Renal cortex interstitium (tissue), 11 donors: ENCODE data around the gene RNF144B. TPM values are rescaled to one million over a fixed set of nuclear protein-coding genes. Genes with fewer than 3 reads are reported as not detected.

ENCODE experiments used
- DNase-seq, 11 donors: peaks; one replicate each; pipeline ENCODE4 v3.0.0-alpha.2; 2013; ENCODE audit warnings: low read depth in 9 of 11, low spot score in 4 of 11; ENCODE audit errors: extremely low read depth in 1 of 11
- polyA plus RNA-seq, 3 donors: library from polyadenylated mRNA; unstranded; fragments of 120-200 nt; gene quantifications; one replicate each; pipeline ENCODE4 v1.2.1, GENCODE V29; 2013; ENCODE audit not compliant: insufficient read length in 3 of 3

RNF144B gene
- polyA plus RNA-seq, 3 donors = 15.7 to 21.9 (median 17.3) TPM

DNA sequence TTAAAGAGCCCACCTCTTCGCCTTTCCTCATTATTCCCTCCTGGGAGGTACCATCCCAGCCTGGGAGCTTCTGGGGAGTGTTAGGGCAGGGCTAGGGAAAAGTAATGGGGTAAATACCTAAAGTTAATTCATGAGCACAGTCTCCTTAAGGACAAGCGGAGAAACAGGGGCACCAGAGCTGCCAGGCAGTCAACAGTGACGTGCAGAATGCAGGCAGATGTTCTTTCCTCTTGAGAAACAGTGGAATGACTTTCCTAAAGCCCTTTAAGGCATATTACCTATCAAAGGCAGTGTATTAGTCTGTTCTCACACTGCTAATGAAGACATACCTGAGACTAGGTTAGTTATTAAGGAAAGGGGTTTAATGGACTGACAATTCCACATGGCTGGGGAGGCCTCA is 76.3 kb downstream of the RNF144B start:
- DNase-seq = no peak

DNA sequence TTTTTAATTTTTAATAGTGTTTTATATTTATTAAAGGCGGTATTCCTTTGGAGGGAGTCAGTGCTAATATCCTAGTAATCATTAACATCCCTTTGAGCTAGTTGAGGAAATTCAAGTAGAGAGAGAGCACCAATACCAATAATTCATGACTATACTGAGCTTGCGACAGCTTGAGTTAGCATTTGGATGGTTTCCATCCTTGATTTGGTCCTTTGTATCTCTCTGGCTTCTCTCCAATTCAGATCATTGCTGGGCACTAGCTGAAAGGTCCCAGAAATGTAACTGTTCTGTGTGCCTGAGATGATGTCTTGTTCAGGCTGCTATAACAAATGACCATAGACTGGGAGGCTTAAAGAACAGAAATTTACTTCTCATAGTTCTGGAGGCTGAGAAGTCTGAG is 77.0 kb downstream of the RNF144B start:
- DNase-seq = no peak

DNA sequence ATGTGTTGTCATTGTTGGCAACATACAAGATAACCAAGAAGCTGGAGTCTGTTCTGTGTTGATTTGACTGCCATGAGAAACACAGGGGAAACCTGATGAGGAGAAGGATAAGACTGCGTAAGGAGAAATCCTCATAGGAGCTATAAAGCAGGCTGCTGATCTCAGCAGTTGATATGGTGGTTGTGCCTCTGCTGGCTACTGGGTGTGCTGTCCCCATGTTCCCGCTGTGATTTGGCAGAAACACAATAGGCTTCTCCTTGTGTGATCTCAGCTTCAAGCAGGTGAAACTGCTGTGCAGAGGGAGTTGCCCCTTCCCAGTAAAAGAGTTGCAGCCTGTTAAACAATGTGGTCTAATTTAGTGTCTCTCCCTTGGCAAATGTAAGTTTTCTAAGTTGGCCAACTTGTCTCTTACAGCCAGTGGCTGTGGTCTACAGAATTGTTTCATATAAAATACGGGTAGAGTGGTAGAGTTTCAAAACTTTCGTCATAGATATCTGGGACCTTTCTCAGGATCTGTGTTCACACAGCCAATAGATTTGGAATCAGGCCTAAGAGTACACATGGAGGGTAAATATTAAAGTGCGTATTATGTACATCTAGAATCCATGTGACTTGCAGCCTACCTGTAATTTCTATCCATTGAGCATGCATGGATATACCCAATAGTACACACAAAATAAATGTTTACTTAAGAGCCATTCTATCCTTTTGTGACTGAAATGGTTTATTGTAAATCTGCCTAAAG is 78.4 kb downstream of the RNF144B start:
- DNase-seq = no peak

DNA sequence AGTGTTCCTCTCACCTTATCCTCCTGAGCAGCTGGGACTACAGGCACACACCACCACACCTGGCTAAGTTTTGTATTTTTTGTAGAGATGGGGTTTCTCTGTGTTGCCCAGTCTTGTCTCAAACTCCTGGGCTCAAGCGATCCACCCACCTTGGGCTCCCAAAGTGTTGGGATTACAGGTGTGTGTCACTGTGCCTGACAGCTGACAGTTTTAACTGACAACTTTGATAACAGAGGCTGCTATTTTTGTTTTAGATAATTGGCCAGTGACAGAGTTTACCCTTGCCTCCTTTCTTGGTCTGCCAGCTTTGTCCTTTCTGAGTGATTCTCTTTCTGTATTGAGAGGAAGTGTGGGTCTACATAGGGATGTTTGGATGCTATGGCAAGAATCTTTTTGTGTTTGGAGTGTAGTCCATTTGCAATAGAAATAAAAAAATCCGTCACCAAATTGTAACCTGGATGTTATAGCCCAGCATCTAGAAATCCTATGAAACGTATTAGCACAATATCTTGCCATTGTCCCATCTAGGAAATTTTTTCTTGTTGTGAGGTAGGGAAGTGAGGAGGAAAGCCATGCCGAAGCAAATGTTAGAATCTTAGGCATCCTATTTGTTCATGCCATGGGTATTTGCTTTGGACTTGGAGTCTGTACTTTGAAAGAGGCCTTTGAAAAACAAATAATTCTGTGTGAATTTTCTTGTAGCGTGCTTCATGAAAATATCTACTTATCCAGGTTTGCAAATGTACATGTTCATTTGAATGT is 80.8 kb downstream of the RNF144B start:
- DNase-seq = no peak

DNA sequence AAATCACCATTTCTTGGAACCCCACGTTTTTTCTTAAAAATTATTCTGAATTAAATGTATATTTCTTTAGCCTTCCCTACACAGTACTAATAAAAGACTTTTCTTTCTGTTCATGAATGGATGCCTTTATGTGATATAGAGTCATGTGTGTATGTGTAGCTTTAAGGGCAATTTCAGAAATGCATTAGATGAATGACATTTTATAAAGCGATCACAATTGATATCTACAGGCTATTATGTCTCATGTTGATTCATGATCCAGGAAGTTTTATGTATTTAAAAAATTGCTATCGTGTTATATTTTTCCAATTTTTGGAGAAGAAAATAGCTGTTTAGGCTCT is 81.3 kb downstream of the RNF144B start:
- no peak for DNase-seq

DNA sequence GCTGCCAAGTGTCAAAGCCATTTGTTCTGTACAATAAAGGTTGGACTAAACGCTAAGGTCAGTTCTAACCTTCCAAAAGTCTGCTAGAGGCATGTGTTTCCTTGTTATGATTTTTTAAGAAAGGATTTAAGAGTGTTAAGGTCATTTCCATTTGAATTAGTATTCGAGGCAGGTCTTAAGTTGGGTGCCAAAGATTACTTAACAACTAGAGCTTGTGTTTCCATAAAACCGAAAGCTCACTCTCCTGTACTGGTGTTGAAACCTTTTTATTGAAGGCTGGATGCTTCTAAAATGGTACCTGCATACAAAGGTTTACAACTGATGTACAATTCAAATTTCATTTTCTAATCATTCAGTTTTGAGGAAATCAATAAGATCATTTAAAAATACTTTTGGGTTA is 82.4 kb downstream of the RNF144B start:
- DNase-seq = no peak

DNA sequence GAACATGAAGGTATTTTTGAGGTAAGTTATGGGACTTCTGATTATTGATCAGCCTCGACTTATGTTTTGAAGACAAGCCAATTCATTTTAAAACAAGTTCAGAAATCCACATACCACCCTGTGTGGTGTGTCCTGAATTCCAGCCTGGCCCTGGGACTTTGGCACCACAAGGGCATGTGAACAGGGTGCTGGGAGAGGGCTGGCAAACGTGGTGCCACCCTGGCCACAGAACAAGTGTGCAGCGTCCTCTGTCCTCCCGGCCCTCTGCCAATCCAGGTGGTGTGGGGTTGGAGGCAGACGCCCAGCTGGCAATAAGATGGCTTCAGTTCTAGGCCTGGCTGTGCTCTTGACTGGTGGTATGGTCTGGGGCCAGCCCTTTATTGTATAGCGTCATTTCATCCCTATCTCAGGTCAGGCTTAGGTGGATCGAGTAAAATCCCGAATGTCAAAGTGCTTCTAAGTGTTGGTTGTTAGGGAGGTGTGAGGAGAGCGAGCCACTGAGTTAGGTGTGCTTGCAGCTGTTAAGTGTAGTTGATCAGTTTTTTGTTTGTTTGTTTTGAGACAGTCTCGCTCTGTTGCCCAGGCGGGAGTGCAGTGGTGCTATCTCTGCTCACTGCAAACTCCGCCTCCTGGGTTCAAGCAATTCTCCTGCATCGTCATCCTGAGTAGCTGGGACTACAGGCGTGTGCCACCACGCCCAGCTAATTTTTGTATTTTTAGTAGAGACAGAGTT is 84.2 kb downstream of the RNF144B start:
- DNase-seq = no peak

DNA sequence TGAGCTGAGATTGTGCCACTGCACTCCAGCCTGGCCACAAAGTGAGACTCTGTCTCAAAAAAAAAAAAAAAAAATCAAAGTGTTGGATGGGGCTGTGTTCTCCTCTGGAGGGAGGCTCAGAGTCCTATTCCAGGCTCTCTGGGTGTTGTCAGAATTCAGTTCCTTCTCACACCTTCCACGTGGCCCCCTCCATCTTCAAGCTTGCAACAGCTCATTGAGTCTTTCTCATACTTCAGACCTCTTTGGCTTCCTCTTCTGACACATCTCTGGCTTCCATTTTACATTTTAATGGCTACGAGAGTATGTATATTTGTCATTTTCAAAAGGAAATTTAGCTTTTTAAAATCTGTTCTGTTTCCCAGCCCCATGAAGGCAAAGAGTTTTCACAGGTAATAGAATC is 85.8 kb downstream of the RNF144B start:
- DNase-seq = no peak

DNA sequence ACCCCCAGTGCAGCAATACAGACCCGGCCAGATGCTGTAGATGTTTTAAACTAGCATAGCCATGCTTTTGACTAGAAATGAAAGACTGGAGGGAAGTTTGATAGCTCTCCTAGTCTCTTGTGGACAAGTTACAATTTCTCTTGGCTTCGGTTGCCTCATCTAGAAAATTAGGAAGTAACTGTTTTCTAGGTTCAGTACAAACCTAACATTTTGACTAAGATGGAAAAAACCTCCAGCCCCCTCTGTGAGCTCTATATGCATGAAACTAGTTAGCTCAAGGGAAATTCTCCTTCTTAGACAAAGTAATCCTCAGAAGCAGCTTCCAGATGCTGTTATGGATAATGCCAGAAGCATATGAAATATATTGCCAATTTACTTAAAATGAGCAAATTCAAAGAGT is 86.6 kb downstream of the RNF144B start:
- no peak for DNase-seq

DNA sequence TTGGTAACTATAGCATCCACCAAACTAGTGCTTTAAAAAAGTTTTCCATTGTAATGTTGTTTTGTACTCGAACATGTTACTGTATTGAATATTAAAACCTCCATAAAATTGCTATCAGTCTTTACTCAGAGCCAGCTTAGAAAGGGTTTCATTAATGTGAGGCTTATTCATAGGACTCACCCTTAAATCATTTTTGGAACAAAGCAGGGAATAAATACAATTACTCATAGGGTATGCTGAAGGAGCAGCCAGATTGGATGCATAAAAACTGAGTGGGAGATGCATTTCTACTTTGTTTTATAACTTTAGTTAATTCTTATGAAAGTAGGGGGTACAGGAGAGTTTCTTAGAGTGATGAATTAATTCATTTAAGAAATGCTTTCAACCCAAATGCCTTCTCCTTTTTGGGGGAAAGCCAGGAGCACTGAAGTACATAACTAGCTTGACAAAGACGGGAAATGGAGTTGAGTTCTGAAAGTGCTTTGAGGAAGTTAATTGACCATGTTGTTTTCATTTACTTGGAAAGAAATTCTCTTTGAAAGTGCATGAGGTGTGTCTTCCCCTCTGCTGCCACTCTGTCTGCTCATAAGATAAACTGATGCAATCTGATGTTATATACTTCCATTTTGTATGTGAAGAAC is 90.3 kb downstream of the RNF144B start:
- peak in 7 of 11 donors; percentile 31 to 69 (median 47) for DNase-seq

DNA sequence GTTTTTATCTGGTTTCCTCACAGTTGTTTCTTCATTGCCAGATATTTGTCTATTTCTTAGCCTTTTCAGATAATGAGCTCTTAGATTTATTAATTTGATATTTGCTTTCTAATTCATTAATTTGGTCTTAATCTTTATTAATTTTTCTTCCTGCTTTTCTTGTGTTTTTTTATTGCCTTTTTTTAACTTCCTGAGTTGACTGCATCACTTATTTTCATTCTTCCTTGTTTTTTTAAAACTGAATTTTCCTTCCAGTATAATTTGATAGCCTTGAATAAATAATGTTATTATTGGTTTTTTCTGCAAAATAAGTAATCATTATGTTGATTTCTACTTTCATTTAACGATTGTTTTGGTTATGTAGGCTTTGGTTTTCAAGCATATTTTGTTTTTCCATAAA is 91.5 kb downstream of the RNF144B start:
- DNase-seq = no peak

DNA sequence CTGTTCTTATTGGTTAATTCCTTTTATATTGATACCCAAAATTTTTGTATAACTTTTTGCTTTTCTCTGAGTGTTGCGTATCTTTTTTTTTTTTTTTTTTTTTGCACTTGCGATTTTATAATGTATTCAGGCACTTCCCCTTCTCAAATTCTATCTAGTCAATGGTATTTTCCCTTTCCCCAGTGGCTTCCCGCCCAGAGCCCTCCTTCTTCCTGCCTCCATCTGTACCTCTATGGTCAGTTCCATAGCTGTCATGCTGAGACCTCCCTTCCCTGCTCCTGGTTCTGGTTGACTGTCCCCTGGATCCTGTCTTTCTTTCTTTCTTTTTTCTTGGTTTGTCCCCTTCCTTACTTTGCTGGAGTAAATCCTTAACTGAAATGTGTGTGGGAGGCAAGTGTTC is 94.7 kb downstream of the RNF144B start:
- no peak for DNase-seq

DNA sequence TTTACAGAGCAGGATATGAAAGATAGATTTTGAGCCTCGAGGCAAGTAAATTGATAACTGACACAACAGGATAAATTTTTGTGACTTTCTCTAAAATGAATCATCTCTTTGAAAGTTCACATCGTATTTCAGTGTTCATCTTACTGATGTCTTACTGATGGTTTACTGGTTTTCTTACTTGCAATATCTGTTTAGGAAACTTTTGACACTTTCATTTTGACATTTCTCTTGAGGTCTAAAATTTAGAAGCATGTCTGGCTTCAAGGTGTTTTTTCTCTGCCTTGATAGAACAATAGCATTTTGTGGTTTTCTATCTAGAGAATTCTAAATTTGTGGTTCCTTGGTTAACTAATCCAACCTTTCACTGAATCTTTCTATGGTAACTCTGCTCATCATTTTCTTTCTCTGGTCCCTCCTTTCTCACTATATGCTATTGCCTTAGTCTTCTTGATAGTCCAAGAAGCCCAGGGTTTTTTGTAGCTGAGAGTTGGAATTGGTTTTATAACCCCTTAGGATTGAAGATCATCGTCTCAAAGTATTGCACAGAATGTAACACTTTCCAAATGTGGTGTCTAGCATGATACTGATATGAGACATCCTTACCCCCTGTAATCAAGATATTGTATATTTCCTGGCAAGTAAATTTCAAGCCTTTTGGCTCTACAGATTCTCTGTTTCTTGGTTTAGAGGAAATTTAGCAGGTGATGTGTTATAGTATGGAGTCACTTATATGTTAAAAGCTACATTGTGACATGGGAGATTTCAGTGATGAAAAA is 98.7 kb downstream of the RNF144B start:
- DNase-seq = no peak

DNA sequence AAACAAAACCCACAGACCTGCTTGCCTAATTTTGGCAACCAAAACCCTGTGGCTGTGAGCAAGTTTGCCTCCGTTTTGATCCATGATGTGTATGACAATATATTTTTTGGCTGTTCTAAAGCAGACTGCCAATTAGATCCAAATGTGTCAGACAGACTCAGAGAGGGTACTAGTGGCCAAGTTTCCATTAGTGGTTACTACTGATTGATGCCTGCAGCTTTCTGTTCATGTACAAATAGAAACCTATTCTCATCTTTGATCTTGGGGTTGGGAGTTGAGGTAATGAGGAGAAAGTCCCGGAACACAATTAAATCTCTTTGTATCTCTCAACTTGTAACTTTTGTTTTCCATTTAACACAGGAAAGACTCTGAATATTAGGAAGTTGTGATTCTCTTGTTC is 100.9 kb downstream of the RNF144B start:
- DNase-seq = no peak

DNA sequence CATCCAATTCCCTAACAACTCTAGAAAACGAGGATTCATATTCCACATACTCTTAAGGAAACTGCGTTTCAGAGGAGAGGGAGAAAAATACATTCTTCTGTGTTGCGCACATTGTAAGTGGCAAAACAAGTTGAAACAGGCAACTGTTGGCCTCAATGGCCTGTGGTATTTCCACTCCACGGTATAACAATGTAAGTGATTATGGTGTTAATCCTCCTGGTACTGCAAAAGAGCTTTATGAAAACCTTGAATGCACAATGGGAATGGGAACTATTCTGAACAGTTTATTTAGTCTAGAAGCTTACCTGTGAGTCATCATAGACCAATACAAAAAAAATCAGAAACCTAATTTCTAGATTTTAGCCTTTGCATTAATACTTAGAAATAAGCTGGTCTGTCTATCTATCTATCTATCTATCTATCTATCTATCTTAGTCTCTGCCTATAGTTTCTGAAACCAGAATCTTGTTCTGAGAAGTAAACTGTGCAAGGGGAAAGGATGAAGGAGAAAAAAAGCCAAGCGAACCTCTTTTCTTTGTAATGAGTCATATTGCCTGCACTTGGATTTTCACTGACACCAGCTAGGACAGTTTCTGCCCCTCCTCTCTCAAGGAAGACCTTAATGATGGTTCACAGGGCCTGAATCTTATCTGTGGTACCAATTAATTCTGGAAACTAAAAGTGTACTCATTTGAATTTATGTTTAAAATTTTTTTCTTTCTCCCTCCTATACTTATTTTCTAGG is 101.5 kb downstream of the RNF144B start:
- no peak for DNase-seq

DNA sequence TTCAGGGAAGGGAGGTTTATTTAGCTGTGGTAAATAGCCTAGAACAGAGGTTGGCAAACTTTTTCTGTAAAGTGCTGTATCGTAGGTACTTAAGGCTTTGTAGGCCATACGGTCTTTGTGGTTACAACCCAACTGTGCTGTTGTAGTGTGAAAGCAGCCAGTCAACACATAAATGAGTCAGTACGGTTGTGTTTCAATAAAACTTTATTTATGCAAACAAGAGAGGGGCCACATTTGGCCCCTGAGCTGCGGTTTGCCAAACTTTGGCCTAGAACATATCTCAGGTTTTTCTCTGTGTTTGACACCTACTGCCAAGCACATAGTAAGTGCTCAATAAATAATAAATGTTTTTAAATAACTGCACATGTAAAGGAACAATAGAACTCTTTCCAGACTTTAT is 102.2 kb downstream of the RNF144B start:
- no peak for DNase-seq

DNA sequence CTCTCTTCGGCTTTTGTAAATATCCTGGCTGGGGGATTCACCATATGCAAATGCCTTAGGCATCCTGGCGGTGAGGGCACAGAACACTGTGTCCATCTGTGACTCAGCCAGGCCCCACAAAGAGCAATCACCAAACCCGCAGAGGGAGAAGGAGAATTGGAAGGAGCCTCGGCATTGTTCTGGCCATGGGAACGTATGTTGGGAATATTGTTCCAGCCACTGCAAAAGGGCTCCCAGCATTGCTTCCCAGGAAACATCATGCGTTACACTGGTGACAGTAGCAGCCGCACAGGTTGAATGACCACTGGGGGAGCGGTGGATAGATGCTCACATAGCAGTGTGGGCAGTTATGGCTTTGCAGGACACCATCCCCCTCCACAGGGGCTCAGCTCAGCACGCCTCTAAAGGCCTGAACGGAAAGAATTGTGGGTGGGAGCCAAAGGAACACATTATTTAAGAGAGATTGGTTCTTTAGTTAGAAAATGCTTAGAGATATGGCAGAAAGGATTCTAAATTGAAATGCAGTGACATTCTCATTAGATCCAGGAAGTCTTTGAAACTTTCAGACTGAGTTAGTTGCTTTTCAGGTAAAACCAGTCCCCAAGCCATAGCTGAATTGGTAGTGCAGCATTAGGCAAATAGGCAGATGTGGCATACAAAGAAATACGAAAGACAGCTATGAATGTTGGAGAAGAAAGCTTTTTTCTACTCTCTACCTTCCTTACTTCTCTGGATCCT is 104.3 kb downstream of the RNF144B start:
- peak in 2 of 11 donors; percentile 55 to 61 for DNase-seq

DNA sequence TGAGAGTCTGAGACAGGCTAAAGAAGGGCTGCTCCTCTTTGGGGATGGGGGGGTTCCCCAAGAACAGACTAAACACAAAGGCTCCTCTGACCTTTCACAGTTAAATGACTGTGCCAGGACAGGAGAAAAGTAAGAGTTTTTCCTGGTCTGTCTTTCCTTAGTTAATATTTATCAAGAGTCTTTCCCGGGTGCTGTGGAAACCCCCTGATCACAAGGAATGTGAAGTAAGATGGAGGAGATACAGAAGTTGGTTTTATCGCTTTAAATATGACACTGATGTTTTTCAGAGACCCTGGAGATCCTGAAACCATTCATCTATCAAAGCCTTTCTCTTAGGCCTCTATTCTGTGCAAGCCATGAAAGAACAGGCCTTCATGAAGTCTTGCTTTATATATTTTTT is 105.8 kb downstream of the RNF144B start:
- peak in 1 of 11 donors; percentile 43 for DNase-seq
